ENCODE measurements around the gene ITIH1. TPM values are rescaled to one million over a fixed set of nuclear protein-coding genes. Genes with fewer than 3 reads are reported as not detected.

ITIH1 gene
- total RNA-seq, 1 experiment from 2014 or later: not detected

GRCh38 chr3:52777959-52778805 lies 783 bp downstream of the ITIH1 start:
- POLR2A ChIA-PET: no interaction called here
- DNase-seq: no peak
- no peak overlapping the region for H3K4me3 Mint-ChIP-seq (ENCODE audit: unreplicated experiment)
- peaks cover 20% of the 10 kb centered on the region for H3K4me1 Mint-ChIP-seq (ENCODE audit: low read depth, unreplicated experiment)
- peaks cover 26% of the 10 kb centered on the region for H3K4me1 ChIP-seq
- CTCF ChIA-PET: no interaction called here
- no peaks in the 10 kb centered on the region for H3K27me3 Mint-ChIP-seq (ENCODE audit: insufficient read depth, unreplicated experiment)
- no peak overlapping the region for H3K27ac Mint-ChIP-seq (ENCODE audit: unreplicated experiment)
- intact Hi-C loops (cut with micrococcal nuclease; ENCODE audit: unreplicated experiment): no loop called here
- no peaks in the 10 kb centered on the region for H3K9me3 ChIP-seq
- no peak for TF ChIP-seq CTCF (IDR thresholded peaks at IDR 0.05; ENCODE audit: insufficient read depth in 1 of 2, low read depth in 1 of 2, low read length in 1 of 2, severe bottlenecking in 1 of 2, unreplicated experiment in 1 of 2)
- H3K36me3 Mint-ChIP-seq (ENCODE audit: insufficient read depth, unreplicated experiment): no peaks in the 10 kb centered on the region
- no peaks in the 10 kb centered on the region for H3K27me3 ChIP-seq (replicated peaks; ENCODE audit: control insufficient read depth, insufficient read depth, low read length)
- H3K36me3 ChIP-seq (ENCODE audit: control insufficient read depth, insufficient read depth, low read length): no peaks in the 10 kb centered on the region
- no TSS peak for BruUV-seq (replicated peaks)
- no peak overlapping the region for H3K4me3 ChIP-seq (ENCODE audit: low read depth, low read length)
- no peaks in the 10 kb centered on the region for H3K9me3 Mint-ChIP-seq (ENCODE audit: unreplicated experiment)

GRCh38 chr3:52779011-52779836 lies 1.8 kb downstream of the ITIH1 start:
- intact Hi-C loops (cut with micrococcal nuclease; ENCODE audit: unreplicated experiment): no loop called here
- Mint-ChIP-seq H3K4me1 (ENCODE audit: low read depth, unreplicated experiment) (peaks cover 20% of the 10 kb centered on the region), H3K27ac (ENCODE audit: unreplicated experiment) (no peak overlapping the region), H3K36me3 (ENCODE audit: insufficient read depth, unreplicated experiment) (no peaks in the 10 kb centered on the region), H3K27me3 (ENCODE audit: insufficient read depth, unreplicated experiment) (no peaks in the 10 kb centered on the region), H3K4me3 (ENCODE audit: unreplicated experiment) (no peak overlapping the region), H3K9me3 (ENCODE audit: unreplicated experiment) (no peaks in the 10 kb centered on the region)
- no peaks in the 10 kb centered on the region for H3K9me3 ChIP-seq
- POLR2A ChIA-PET: no interaction called here
- TF ChIP-seq CTCF (IDR thresholded peaks at IDR 0.05; ENCODE audit: insufficient read depth in 1 of 2, low read depth in 1 of 2, low read length in 1 of 2, severe bottlenecking in 1 of 2, unreplicated experiment in 1 of 2): no peak
- no peak overlapping the region for H3K4me3 ChIP-seq (ENCODE audit: low read depth, low read length)
- H3K4me1 ChIP-seq: peaks cover 26% of the 10 kb centered on the region
- H3K27me3 ChIP-seq (replicated peaks; ENCODE audit: control insufficient read depth, insufficient read depth, low read length): no peaks in the 10 kb centered on the region
- no TSS peak for BruUV-seq (replicated peaks)
- DNase-seq: no peak
- no peaks in the 10 kb centered on the region for H3K36me3 ChIP-seq (ENCODE audit: control insufficient read depth, insufficient read depth, low read length)
- CTCF ChIA-PET: no interaction called here

DNA sequence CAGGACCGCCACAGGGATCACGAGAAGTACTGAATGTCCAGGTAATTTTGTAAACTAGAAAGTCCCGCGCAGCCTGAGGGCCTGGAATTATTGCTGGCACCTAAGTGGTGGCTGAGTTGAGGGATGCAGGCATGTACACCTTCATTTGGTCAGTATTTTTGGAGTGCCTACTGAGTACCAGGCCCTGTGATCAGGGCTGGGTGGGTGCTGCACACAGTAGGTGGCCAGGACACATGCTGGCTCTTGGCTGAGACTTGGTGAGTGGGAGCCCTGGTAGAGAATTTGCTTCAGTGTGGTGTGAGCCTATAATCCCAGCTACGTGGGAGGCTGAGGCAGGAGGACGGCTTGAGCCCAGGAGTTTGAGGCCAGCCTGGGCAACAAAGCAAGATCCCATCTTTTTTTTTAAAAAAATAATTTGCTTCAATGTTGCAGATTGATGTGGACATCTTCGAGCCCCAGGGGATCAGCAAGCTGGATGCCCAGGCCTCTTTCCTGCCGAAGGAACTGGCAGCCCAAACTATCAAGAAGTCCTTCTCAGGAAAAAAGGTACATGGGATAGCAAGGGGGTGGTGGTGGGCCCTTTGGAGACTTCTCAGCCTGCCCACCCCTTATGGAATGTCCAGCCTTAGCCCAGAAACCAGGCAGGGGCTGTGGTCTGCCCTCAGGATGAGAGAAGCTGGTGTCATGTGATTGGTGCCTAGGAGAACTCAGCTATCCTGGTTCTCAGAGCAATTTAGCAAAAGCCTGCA lies 2.6 kb downstream of the ITIH1 start:
- Histone ChIP-seq H3K36me3 (ENCODE audit: control insufficient read depth, insufficient read depth, low read length) (no peaks in the 10 kb centered on the region), H3K9me3 (no peaks in the 10 kb centered on the region), H3K27me3 (replicated peaks; ENCODE audit: control insufficient read depth, insufficient read depth, low read length) (no peaks in the 10 kb centered on the region), H3K4me1 (peaks cover 22% of the 10 kb centered on the region), H3K4me3 (ENCODE audit: low read depth, low read length) (no peak overlapping the region)
- H3K36me3 Mint-ChIP-seq (ENCODE audit: insufficient read depth, unreplicated experiment): no peaks in the 10 kb centered on the region
- TF ChIP-seq CTCF (IDR thresholded peaks at IDR 0.05; ENCODE audit: insufficient read depth in 1 of 2, low read depth in 1 of 2, low read length in 1 of 2, severe bottlenecking in 1 of 2, unreplicated experiment in 1 of 2): no peak
- no peaks in the 10 kb centered on the region for H3K9me3 Mint-ChIP-seq (ENCODE audit: unreplicated experiment)
- H3K27me3 Mint-ChIP-seq (ENCODE audit: insufficient read depth, unreplicated experiment): no peaks in the 10 kb centered on the region
- peaks cover 16% of the 10 kb centered on the region for H3K4me1 Mint-ChIP-seq (ENCODE audit: low read depth, unreplicated experiment)
- ChIA-PET POLR2A (no interaction called here), CTCF (no interaction called here)
- H3K27ac Mint-ChIP-seq (ENCODE audit: unreplicated experiment): no peak overlapping the region
- DNase-seq: no peak
- BruUV-seq (replicated peaks): no TSS peak
- intact Hi-C loops (cut with micrococcal nuclease; ENCODE audit: unreplicated experiment): no loop called here
- H3K4me3 Mint-ChIP-seq (ENCODE audit: unreplicated experiment): no peak overlapping the region

Data from Caco-2 (cell line).